Heart left ventricle (tissue), 13 donors: ENCODE measurements around the gene LYRM4.

Experiments used
- POLR2A ChIP-seq, 2 donors: fragments of 450-650 bp; IDR thresholded peaks; one replicate each; pipeline ENCODE4 v1.6.1; 2017; ENCODE audit warnings: antibody characterized with exemption in 2 of 2, mild to moderate bottlenecking in 2 of 2, moderate library complexity in 2 of 2
- TF ChIP-seq, protein P1 (sequence below), 12 donors: fragments of 200-600 bp; sonication (generic) in 4 of 12; IDR thresholded peaks; one replicate each; pipeline versions ENCODE4 v1.5.0 to v1.8.0; 2018 to 2022; ENCODE audit warnings: antibody characterized with exemption in 12 of 12, mild to moderate bottlenecking in 5 of 12
- donor health status: ischemic (EF 13 %, LVEDD 7.1; RV severe dilation, severe dysfunction).
- donor health status: DM: no; HTN: yes; CAD: no.
- donor health status: DM: no; HTN: no; CAD: no.
- donor health status: ischemic (EF 25% LVEDD 6.9; RV normal size, moderate dysfunction).
- donor health status: ischemic (EF 25% LVEDD 5.7; RV mildly dilated, moderate dysfunction).
- donor health status: ischemic (EF 35%, LVEDD 5.7; RV mildly dilated, moderate dysfunction).
- donor health status: nonischemic (EF 11% LVEDD 7.7; RV severe dilation, severe dysfunction).
- donor health status: DM: yes; HTN: yes; CAD: no.
- donor health status: PGD.
- donor health status: ischemic (EF 29% LVEDD 5.4; RV normal size, mild dysfunction).
- donor health status: nonischemic (EF 23%, LVEDD 6.1; RV moderate dilation, normal function).

- TF ChIP-seq POLR2A (IDR thresholded peaks at IDR 0.05), result no peak
- TF ChIP-seq, protein P1, sequence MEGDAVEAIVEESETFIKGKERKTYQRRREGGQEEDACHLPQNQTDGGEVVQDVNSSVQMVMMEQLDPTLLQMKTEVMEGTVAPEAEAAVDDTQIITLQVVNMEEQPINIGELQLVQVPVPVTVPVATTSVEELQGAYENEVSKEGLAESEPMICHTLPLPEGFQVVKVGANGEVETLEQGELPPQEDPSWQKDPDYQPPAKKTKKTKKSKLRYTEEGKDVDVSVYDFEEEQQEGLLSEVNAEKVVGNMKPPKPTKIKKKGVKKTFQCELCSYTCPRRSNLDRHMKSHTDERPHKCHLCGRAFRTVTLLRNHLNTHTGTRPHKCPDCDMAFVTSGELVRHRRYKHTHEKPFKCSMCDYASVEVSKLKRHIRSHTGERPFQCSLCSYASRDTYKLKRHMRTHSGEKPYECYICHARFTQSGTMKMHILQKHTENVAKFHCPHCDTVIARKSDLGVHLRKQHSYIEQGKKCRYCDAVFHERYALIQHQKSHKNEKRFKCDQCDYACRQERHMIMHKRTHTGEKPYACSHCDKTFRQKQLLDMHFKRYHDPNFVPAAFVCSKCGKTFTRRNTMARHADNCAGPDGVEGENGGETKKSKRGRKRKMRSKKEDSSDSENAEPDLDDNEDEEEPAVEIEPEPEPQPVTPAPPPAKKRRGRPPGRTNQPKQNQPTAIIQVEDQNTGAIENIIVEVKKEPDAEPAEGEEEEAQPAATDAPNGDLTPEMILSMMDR (IDR thresholded peaks at IDR 0.05), result no peak
Observed at GRCh38 chr6:5141046-5141445, 119.7 kb downstream of the LYRM4 start.
